ENCODE data around the gene PSMC5. TPM values are rescaled to one million over a fixed set of nuclear protein-coding genes. Genes with fewer than 3 reads are reported as not detected.
"Not testable (repeated sequence)": the region's sequence is repeated elsewhere in the genome, so short reads cannot be mapped to it uniquely, and the experiment has no call there.

The PSMC5 gene
- total RNA-seq, 2 experiments from 2014 or later = 155 to 157 TPM

GRCh38 chr17:63841350-63842172, 14.3 kb downstream of the PSMC5 start:
- CTCF ChIA-PET = interaction anchor here (1.1 to 4.4 kb wide), 5 partner anchors 9 to 175 kb away, joined by 3 to 22 read pairs (median 4); partner anchors contain the start of genes CCDC47, DDX42 and FTSJ3
- no peak for TF ChIP-seq CTCF (IDR thresholded peaks at IDR 0.05)
- intact Hi-C loops (cut with micrococcal nuclease) = no loop called here

GRCh38 chr17:63842173-63842539, 14.9 kb downstream of the PSMC5 start:
- Mint-ChIP-seq H3K4me1 (ENCODE audit: low read depth) (peaks cover 22% of the 10 kb centered on the region), H3K36me3 (ENCODE audit: low read depth) (peaks cover 6% of the 10 kb centered on the region), H3K27ac (peak overlapping the region; percentile 94), H3K4me3 (peak overlapping the region; percentile 98), H3K27me3 (no peaks in the 10 kb centered on the region), H3K9me3 (no peaks in the 10 kb centered on the region)
- intact Hi-C loops (cut with micrococcal nuclease) = no loop called here
- ChIA-PET CTCF (interaction anchor here (1.1 to 4.4 kb wide), 4 partner anchors 9 to 175 kb away, joined by 3 to 22 read pairs (median 4); partner anchors contain the start of gene FTSJ3), POLR2A (interaction anchor here (0.8 to 7.8 kb wide), 5 partner anchors 13 to 142 kb away, joined by 4 to 188 read pairs (median 12); partner anchors contain the start of genes CCDC47, DDX42, FTSJ3 and LIMD2)
- no peak for TF ChIP-seq CTCF (IDR thresholded peaks at IDR 0.05)
- DNase-seq = peak; percentile 59
- peak; percentile 18 for ATAC-seq

More at GRCh38 chr17:63841350-63842172, 14.3 kb downstream of the PSMC5 start:
- ATAC-seq (no peak), DNase-seq (peak; percentile 27)
- Mint-ChIP-seq H3K36me3 (ENCODE audit: low read depth) (peaks cover 7% of the 10 kb centered on the region), H3K27ac (peak overlapping the region; percentile 94), H3K4me1 (ENCODE audit: low read depth) (peaks cover 22% of the 10 kb centered on the region), H3K9me3 (no peaks in the 10 kb centered on the region), H3K27me3 (no peaks in the 10 kb centered on the region), H3K4me3 (peak overlapping the region; percentile 98)
- POLR2A ChIA-PET = interaction anchor here (0.8 to 7.8 kb wide), 6 partner anchors 13 to 141 kb away, joined by 3 to 188 read pairs (median 8); partner anchors contain the start of genes CCDC47, DDX42, FTSJ3 and LIMD2

- peaks cover 7% of the 10 kb centered on the region for H3K36me3 Mint-ChIP-seq (ENCODE audit: low read depth)
- H3K4me3 Mint-ChIP-seq = peak within 1 kb of the TSS; percentile 98
- ChIA-PET POLR2A (interaction anchor here (1.0 to 7.8 kb wide), 5 partner anchors 14 to 304 kb away, joined by 3 to 188 read pairs (median 4); partner anchors contain the start of genes DDX42, FTSJ3 and PSMC5), CTCF (interaction anchor here (0.8 to 3.3 kb wide), 10 partner anchors 9 to 104 kb away, joined by 3 to 15 read pairs (median 3); partner anchors contain the start of genes FTSJ3 and PSMC5)
- peaks cover 1% of the 10 kb centered on the region for H3K9me3 Mint-ChIP-seq
- peak; percentile 92 for ATAC-seq
- H3K27me3 Mint-ChIP-seq = no peaks in the 10 kb centered on the region
- peaks cover 23% of the 10 kb centered on the region for H3K4me1 Mint-ChIP-seq (ENCODE audit: low read depth)
- intact Hi-C loops (cut with micrococcal nuclease) = no loop called here
- TF ChIP-seq CTCF (IDR thresholded peaks at IDR 0.05) = no peak
- DNase-seq = peak; percentile 99
- peak within 1 kb of the TSS; percentile 95 for H3K27ac Mint-ChIP-seq
Observed at GRCh38 chr17:63842540-63843386, 15.5 kb downstream of the PSMC5 start, which contains the start of gene SMARCD2. Gene SMARCD2 (minus strand): TSS chr17:63842685. CDS start chr17:63842674, 11 bp downstream.

- peak; percentile 49 for DNase-seq
- ChIA-PET POLR2A (interaction anchor here (0.7 to 7.8 kb wide), 8 partner anchors 13 to 494 kb away, joined by 3 to 188 read pairs (median 4); partner anchors contain the start of genes DDX42, FTSJ3 and PSMC5), CTCF (interaction anchor here (0.6 to 3.3 kb wide), 11 partner anchors 9 to 103 kb away, joined by 3 to 15 read pairs (median 3); partner anchors contain the start of genes FTSJ3 and PSMC5)
- H3K9me3 Mint-ChIP-seq; ATAC-seq; H3K27me3 Mint-ChIP-seq; intact Hi-C loops (cut with micrococcal nuclease): not testable (repeated sequence)
- H3K27ac Mint-ChIP-seq = peak overlapping the region; percentile 95
- H3K36me3 Mint-ChIP-seq (ENCODE audit: low read depth) = peaks cover 13% of the 10 kb centered on the region
- H3K4me3 Mint-ChIP-seq = peak overlapping the region; percentile 98
- peaks cover 30% of the 10 kb centered on the region for H3K4me1 Mint-ChIP-seq (ENCODE audit: low read depth)
Observed at GRCh38 chr17:63843387-63843888, 16.2 kb downstream of the PSMC5 start.
